Measurements from ENCODE around the gene SLC6A2. TPM values are rescaled to one million over a fixed set of nuclear protein-coding genes. Genes with fewer than 3 reads are reported as not detected.
A peak's percentile ranks its signal among the peaks of the same experiment; 100 is the strongest.
"Not testable (repeated sequence)": the region's sequence is repeated elsewhere in the genome, so short reads cannot be mapped to it uniquely, and the experiment has no call there.

The SLC6A2 gene
- total and polyA plus RNA-seq, 12 donors, result 0.26 to 32.8 (median 8.6) TPM

DNA sequence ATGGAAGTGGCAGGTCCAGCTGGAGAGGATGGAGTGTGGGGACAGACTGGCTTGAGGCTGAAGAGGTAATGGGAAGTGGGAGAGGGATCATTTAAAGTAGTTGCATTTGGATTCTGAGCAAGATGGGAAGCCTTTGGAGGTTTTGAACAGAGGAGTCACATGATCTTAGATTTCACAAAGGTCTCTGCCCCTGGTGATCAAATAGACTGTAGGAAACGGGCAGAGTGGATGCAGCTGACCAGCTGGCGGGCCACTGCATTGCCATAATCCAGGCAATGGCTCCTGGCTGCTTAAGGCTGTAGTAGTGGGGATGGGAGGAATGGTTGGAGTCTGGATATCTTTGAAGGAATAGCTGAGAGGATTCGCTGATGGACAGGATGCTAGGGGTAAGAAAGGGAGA is 81.5 kb downstream of the SLC6A2 start:
- intact Hi-C loops (cut with DNase I), result no loop called here
- no peaks in the 10 kb centered on the region for H3K9me3 ChIP-seq (replicated peaks in 1 of 3)
- 55 to 74% (median 71%) methylated on average over 3 of the region's 3 CpGs for WGBS, 4 donors
- H3K4me1 ChIP-seq (replicated peaks in 1 of 2), result no peaks in the 10 kb centered on the region
- H3K36me3 ChIP-seq (replicated peaks in 1 of 2), result no peaks in the 10 kb centered on the region
- TF ChIP-seq, protein P1, sequence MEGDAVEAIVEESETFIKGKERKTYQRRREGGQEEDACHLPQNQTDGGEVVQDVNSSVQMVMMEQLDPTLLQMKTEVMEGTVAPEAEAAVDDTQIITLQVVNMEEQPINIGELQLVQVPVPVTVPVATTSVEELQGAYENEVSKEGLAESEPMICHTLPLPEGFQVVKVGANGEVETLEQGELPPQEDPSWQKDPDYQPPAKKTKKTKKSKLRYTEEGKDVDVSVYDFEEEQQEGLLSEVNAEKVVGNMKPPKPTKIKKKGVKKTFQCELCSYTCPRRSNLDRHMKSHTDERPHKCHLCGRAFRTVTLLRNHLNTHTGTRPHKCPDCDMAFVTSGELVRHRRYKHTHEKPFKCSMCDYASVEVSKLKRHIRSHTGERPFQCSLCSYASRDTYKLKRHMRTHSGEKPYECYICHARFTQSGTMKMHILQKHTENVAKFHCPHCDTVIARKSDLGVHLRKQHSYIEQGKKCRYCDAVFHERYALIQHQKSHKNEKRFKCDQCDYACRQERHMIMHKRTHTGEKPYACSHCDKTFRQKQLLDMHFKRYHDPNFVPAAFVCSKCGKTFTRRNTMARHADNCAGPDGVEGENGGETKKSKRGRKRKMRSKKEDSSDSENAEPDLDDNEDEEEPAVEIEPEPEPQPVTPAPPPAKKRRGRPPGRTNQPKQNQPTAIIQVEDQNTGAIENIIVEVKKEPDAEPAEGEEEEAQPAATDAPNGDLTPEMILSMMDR (IDR thresholded peaks at IDR 0.05), result no peak
- TF ChIP-seq POLR2A (IDR thresholded peaks at IDR 0.05), result no peak
- no peaks in the 10 kb centered on the region for H3K27me3 ChIP-seq
- peak in 1 of 7 donors; percentile 4 for DNase-seq
- no peak overlapping the region for H3K27ac ChIP-seq
- H3K4me3 ChIP-seq, result no peak overlapping the region

DNA sequence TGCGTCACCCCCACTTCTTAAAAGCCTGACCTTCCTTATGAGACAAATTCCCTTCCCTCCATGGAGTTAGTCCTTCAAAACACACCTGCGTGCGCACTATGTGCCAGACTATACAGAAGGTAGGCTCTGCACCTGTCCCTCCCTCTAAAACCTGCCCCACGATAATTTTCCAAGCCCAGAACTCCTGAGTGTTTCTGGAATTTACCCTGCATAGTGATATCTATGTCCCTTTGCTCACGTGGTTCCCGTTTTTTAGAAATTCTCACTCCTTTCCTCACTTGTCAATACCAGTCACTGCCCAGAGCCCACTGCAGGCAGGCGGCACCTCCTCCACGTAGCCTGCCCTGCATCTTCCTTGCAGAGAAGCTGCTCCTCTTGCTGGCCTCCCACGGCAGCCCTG is 82.2 kb downstream of the SLC6A2 start:
- Histone ChIP-seq H3K36me3 (replicated peaks in 1 of 2) (no peaks in the 10 kb centered on the region), H3K27me3 (no peaks in the 10 kb centered on the region), H3K9me3 (replicated peaks in 1 of 3) (no peaks in the 10 kb centered on the region), H3K4me1 (replicated peaks in 1 of 2) (no peaks in the 10 kb centered on the region), H3K4me3 (no peak overlapping the region), H3K27ac (no peak overlapping the region)
- intact Hi-C loops (cut with DNase I), result no loop called here
- WGBS, 4 donors, result 75 to 84% (median 79%) methylated on average over 9 of the region's 9 CpGs
- TF ChIP-seq, protein P1 (IDR thresholded peaks at IDR 0.05), result no peak
- TF ChIP-seq POLR2A (IDR thresholded peaks at IDR 0.05), result no peak
- DNase-seq, result peak in 1 of 7 donors; percentile 18

DNA sequence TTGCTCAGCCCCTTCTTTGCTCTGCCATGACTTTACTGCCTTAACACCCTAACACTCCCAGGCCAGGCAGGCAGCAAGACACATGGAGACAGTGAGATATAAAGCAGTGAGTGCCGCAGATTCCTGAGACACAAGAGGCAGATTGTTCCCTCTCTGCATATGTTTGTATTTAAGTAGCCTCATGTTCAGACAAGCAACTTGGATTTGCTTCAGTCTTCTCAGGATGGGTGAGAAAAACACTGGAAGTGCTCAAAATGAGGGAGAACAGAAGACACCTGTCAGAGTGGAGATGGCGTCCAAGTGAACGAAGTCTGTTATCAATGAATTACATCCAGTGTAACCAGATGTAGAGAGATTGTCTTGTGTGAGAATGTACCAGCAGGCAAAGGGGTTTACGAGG is 90.3 kb downstream of the SLC6A2 start:
- no peak overlapping the region for H3K27ac ChIP-seq
- intact Hi-C loops (cut with DNase I), result loop anchor here in 1 of 2 donors (10.0 kb wide), 1 partner anchor 69 kb away; no protein-coding TSS in a partner anchor
- no peaks in the 10 kb centered on the region for H3K27me3 ChIP-seq
- H3K4me1 ChIP-seq (replicated peaks in 1 of 2), result no peaks in the 10 kb centered on the region
- H3K4me3 ChIP-seq, result no peak overlapping the region
- WGBS, 4 donors, result 44 to 56% (median 51%) methylated on average over 4 of the region's 4 CpGs
- peak in 1 of 7 donors; percentile 3 for DNase-seq
- TF ChIP-seq, protein P1 (IDR thresholded peaks at IDR 0.05), result no peak
- no peak for TF ChIP-seq POLR2A (IDR thresholded peaks at IDR 0.05)
- H3K36me3 ChIP-seq (replicated peaks in 1 of 2), result no peaks in the 10 kb centered on the region
- no peaks in the 10 kb centered on the region for H3K9me3 ChIP-seq (replicated peaks in 1 of 3)

DNA sequence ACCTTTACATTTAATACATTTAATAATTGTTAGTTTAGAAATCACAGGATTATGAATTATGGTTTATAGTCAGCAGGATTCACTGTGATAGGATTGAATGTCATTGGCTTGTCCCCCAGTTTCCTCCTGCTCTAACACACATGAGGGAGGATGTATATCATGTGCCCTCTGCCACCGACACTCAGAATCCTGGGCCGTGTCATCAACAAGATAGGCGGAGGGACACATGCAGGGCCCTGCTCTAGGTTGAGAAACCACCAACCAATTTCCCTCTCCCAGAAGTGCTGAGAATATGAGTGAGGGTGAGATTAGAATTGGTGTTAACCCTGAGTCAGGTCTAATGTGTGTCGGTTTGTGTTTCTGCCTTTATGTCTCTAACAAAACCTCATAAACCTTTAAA is 92.0 kb downstream of the SLC6A2 start:
- no peaks in the 10 kb centered on the region for H3K27me3 ChIP-seq
- WGBS, 4 donors, result 62 to 68% (median 66%) methylated on average over 4 of the region's 4 CpGs
- intact Hi-C loops (cut with DNase I), result loop anchor here in 1 of 2 donors (10.0 kb wide), 1 partner anchor 67 kb away; no protein-coding TSS in a partner anchor
- no peak overlapping the region for H3K27ac ChIP-seq
- H3K9me3 ChIP-seq (replicated peaks in 1 of 3), result no peaks in the 10 kb centered on the region
- no peak for TF ChIP-seq POLR2A (IDR thresholded peaks at IDR 0.05)
- TF ChIP-seq, protein P1 (IDR thresholded peaks at IDR 0.05), result no peak
- H3K4me3 ChIP-seq, result no peak overlapping the region
- no peaks in the 10 kb centered on the region for H3K36me3 ChIP-seq (replicated peaks in 1 of 2)
- peak in 1 of 7 donors; percentile 10 for DNase-seq
- no peaks in the 10 kb centered on the region for H3K4me1 ChIP-seq (replicated peaks in 1 of 2)

DNA sequence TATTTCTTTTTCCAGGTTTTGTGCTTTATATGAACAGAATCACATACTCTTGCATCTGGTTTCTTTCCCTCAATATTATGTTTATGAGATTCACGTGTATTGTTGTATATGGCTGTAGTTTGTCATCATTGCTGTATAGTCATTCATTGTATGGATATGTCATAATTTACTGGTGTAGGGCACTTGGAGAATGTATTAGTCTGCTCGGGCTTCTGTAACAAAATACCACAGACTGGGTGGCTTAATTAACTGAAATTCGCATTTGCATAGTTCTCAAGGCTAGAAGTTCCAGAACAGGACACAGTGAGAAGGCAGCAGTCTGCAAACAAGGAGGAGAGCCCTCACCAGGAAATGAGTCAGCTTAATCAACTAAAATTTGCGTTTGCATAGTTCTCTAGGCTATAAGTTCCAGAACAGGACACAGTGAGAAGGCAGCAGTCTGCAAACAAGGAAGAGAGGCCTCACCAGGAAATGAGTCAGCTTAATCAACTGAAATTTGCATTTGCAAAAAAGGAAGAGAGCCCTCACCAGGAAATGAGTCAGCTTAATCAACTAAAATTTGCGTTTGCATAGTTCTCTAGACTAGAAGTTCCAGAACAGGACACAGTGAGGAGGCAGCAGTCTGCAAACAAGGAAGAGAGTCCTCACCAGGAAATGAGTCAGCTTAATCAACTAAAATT is 96.8 kb downstream of the SLC6A2 start:
- intact Hi-C loops (cut with DNase I); H3K4me3 ChIP-seq; H3K36me3 ChIP-seq (replicated peaks in 1 of 2); H3K4me1 ChIP-seq (replicated peaks in 1 of 2); H3K27me3 ChIP-seq; H3K27ac ChIP-seq; DNase-seq; H3K9me3 ChIP-seq (replicated peaks in 1 of 3): not testable (repeated sequence)
- 46 to 54% (median 49%) methylated on average over 5 of the region's 5 CpGs for WGBS, 4 donors

DNA sequence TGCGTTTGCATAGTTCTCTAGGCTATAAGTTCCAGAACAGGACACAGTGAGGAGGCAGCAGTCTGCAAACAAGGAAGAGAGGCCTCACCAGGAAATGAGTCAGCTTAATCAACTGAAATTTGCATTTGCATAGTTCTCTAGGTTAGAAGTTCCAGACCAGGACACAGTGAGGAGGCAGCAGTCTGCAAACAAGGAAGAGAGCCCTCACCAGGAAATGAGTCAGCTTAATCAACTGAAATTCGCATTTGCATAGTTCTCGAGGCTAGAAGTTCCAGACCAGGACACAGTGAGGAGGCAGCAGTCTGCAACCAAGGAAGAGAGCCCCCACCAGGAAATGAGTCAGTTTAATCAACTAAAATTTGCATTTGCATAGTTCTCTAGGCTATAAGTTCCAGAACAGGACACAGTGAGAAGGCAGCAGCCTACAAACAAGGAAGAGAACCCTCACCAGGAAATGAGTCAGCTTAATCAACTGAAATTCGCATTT is 97.4 kb downstream of the SLC6A2 start:
- 49 to 64% (median 57%) methylated on average over 4 of the region's 4 CpGs for WGBS, 4 donors
- not testable (repeated sequence) for H3K36me3 ChIP-seq (replicated peaks in 1 of 2); H3K4me3 ChIP-seq

More for the DNA sequence above, 97.4 kb downstream of the SLC6A2 start:
- H3K4me1 ChIP-seq (replicated peaks in 1 of 2); H3K9me3 ChIP-seq (replicated peaks in 1 of 3); intact Hi-C loops (cut with DNase I); DNase-seq; H3K27ac ChIP-seq; H3K27me3 ChIP-seq: not testable (repeated sequence)

Data from adrenal gland (tissue), 12 donors.